Mucosa of descending colon (tissue), 3 donors: ENCODE measurements around the gene ACTRT2. TPM values are rescaled to one million over a fixed set of nuclear protein-coding genes. Genes with fewer than 3 reads are reported as not detected.

Experiments used
- ATAC-seq: fragments of 200-7000 bp; cut with Tn5 transposase; one replicate; pipeline ENCODE4 v1.9.1; 2020; ENCODE audit warnings: mild to moderate bottlenecking, moderate library complexity
- DNase-seq, 3 donors: peaks; one replicate each; pipeline ENCODE4 v3.0.0-alpha.2; 2020
- H3K36me3 ChIP-seq: fragments of 200-600 bp; one replicate; pipeline ENCODE4 v1.8.0; 2021; ENCODE audit warnings: low read depth, mild to moderate bottlenecking
- H3K4me1 ChIP-seq: fragments of 200-600 bp; one replicate; pipeline ENCODE4 v1.8.0; 2021; ENCODE audit warnings: low read depth, mild to moderate bottlenecking
- H3K4me3 ChIP-seq: fragments of 200-600 bp; one replicate; pipeline ENCODE4 v1.8.0; 2021; ENCODE audit warnings: mild to moderate bottlenecking
- H3K9me3 ChIP-seq: fragments of 200-600 bp; one replicate; pipeline ENCODE4 v1.8.0; 2021; ENCODE audit warnings: mild to moderate bottlenecking
- intact Hi-C, 2 donors: fragments of 100-400 bp; cut with DNase I in 1 of 2; cut with micrococcal nuclease in 1 of 2; formaldehyde crosslinking; loops; one replicate each; pipeline versions ENCODE4 v1.11.0 to v1.11.1; 2022; cut with DNase I, micrococcal nuclease
- total RNA-seq, 3 donors: library from RNA; stranded (reverse); fragmentation: NEBNext Ultra II Directional in 2 of 3; extraction: Animal tissue kit (Norgen Biotek cat#: 25700) in 2 of 3; gene quantifications; one replicate each; pipeline versions ENCODE4 v1.2.1 to v1.2.4, GENCODE V29; 2021 to 2023
- TF ChIP-seq, protein P1 (sequence below): fragments of 200-600 bp; IDR thresholded peaks from one replicate; pipeline ENCODE4 v1.8.0; 2022; ENCODE audit warnings: antibody characterized with exemption, mild to moderate bottlenecking
- donor health status: DM: no; HTN: no; CAD: no; lungs with moderate emphysema.
- donor health status: DM: no; HTN: no; CAD: no.
- donor health status: DM: no; HTN: yes; CAD: no.

ACTRT2 gene
- total RNA-seq, 3 donors from 2014 or later = not detected

DNA sequence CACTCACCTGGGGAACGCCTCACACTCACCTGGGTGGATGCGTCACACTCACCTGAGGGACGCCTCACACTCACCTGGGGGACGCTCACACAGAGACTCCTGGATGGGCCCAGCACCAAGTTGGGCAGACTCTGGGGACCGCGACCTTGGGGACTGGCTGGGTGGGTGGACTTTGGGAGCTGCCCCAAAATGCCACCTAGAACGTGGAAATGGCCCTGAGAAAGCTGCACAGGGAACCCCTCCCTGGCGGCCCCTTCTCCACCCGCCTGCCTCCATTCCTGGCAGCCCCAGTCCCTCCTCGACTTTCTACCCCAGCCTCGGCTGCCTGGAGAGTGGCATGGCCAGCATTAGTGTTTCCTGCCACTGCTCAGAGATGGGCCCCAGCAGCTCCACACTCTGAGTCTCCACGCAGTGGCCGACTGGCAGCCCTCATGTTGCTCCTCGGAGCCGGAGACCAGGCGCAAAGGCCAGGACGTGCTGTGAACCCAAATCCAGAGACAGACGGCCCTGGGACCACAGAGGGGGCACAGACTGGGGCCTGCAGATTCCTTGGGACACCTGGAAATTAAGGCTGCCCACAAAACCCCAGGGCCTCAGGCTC, 46.5 kb upstream of the ACTRT2 start:
- DNase-seq = no peak
- no peaks in the 10 kb centered on the region for H3K4me1 ChIP-seq
- no peaks in the 10 kb centered on the region for H3K9me3 ChIP-seq
- TF ChIP-seq, protein P1, sequence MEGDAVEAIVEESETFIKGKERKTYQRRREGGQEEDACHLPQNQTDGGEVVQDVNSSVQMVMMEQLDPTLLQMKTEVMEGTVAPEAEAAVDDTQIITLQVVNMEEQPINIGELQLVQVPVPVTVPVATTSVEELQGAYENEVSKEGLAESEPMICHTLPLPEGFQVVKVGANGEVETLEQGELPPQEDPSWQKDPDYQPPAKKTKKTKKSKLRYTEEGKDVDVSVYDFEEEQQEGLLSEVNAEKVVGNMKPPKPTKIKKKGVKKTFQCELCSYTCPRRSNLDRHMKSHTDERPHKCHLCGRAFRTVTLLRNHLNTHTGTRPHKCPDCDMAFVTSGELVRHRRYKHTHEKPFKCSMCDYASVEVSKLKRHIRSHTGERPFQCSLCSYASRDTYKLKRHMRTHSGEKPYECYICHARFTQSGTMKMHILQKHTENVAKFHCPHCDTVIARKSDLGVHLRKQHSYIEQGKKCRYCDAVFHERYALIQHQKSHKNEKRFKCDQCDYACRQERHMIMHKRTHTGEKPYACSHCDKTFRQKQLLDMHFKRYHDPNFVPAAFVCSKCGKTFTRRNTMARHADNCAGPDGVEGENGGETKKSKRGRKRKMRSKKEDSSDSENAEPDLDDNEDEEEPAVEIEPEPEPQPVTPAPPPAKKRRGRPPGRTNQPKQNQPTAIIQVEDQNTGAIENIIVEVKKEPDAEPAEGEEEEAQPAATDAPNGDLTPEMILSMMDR = no peak
- H3K4me3 ChIP-seq = no peak overlapping the region
- intact Hi-C loops = no loop called here
- no peak for ATAC-seq
- H3K36me3 ChIP-seq = no peaks in the 10 kb centered on the region

DNA sequence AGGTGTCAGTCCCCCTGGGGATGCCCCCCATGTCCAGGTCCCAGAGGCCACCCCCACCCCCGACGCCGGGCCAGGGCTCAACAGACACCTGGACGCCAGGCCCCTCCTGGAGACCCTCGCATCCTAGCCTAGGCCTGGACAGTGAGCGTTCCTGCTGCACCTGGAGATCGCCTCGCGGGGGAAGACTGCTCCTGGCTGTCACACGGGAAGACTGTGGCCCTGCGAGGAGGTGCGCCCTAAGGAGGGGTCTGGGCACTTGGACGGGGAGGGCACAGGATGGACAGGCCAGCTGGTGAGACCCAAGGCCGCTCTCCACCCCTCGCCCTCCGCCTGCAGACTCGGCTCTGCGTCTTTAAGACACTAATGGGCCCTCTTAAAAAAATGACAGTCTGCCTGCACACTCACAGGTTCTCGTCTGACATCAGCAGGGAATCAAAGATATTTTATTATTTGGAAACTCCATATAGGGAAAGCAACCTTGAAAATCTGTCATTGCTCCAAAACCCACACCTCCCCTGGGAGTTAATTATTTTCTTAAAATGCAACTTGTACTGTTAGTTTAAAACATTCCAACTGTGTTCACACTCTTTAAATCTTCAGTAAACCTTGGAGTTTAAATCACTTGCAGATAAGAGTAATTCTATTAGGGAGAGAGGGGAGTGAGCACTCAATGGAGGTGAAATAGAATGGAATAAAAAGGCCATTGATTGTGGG, 45.6 kb upstream of the ACTRT2 start:
- no peaks in the 10 kb centered on the region for H3K4me1 ChIP-seq
- peak in 1 of 3 donors; percentile 26 for DNase-seq
- H3K4me3 ChIP-seq = no peak overlapping the region
- TF ChIP-seq, protein P1 = no peak
- H3K36me3 ChIP-seq = no peaks in the 10 kb centered on the region
- intact Hi-C loops = no loop called here
- no peak for ATAC-seq
- H3K9me3 ChIP-seq = no peaks in the 10 kb centered on the region

DNA sequence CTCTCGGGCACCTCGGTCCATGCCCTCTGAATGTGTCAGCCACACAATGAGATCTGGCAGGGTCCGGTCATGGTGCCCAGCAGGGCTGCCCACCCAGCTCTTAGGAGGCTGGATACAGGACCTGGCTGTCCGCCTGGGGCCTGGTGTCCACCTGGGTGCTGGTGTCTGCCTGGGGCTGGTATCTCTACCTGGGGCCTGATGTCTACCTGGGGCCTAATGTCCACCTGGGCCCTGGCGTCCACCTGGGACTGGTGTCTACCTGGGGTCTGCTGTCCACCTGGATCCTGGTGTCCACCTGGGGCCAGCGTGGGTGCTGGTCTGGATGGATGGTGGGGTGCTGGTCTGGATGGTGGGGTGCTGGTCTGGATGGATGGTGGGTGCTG, 45.1 kb upstream of the ACTRT2 start:
- no peak for ATAC-seq
- H3K4me1 ChIP-seq = no peaks in the 10 kb centered on the region
- peak in 1 of 3 donors; percentile 44 for DNase-seq
- intact Hi-C loops = no loop called here
- no peaks in the 10 kb centered on the region for H3K36me3 ChIP-seq
- H3K9me3 ChIP-seq = no peaks in the 10 kb centered on the region
- TF ChIP-seq, protein P1 = no peak
- no peak overlapping the region for H3K4me3 ChIP-seq

DNA sequence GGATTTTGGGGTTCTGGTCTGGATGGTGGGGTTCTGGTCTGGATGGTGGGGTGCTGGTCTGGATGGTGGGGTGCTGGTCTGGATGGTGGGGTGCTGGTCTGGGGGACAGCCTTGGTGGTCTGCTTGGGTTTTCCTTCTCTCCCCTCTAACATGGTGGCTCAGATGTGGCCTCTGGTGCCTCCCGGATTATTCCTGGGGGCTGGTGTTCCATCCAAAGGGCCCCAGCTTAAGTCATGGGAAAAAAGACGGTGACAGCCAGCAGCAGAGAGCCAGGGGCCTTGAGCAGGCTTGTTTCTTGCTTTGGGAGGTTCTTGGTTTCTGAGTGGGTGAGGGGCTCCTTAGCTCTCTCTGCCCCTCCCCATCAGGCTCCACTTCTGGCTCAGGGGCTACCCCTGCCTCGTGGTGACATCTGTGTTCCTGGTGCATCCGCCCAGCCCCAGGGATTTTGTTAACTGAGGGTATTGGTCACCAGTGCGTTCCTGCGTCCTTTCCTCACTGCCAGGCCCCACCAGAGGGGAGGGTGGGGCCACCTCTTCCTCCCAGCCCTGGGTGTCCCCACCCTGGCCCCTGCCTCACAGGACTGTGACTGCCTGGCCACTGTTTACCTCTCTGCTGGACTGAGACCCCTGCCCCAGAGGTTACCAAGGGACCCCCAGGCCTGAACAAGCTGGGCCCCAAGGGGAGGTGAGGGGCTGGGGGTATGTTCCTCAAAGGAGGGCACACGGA, 43.2 kb upstream of the ACTRT2 start:
- intact Hi-C loops = no loop called here
- ATAC-seq (no peak), DNase-seq (no peak)
- no peak overlapping the region for H3K4me3 ChIP-seq
- H3K4me1 ChIP-seq = no peaks in the 10 kb centered on the region
- TF ChIP-seq, protein P1 = no peak
- no peaks in the 10 kb centered on the region for H3K9me3 ChIP-seq
- no peaks in the 10 kb centered on the region for H3K36me3 ChIP-seq

DNA sequence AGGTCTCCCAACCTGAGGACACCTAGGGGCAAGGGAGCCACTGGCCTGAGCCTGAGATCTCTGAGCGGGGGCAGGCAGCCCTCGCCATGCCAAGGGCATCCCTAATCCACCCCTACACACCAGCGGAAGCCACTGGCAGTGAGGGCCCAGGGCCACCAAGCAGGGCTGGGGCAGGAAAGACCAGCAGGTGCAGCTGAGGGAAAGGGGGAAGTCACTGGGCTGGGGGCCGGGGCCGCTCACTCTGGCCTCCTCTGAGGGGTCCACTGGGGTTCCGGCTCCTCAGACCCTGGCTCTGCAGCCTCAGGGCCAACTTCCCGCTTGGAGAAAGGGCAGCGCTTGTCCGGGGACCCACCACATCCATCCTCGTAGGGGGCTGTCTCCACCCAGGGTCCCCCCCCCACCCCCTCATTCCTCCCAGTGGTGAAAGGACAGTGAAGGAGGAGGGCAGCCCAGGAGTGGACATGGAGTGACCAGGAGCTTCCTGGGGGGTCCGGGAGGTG, 42.5 kb upstream of the ACTRT2 start:
- DNase-seq (peak in 1 of 3 donors; percentile 29), ATAC-seq (no peak)
- H3K36me3 ChIP-seq = no peaks in the 10 kb centered on the region
- intact Hi-C loops = no loop called here
- H3K9me3 ChIP-seq = no peaks in the 10 kb centered on the region
- TF ChIP-seq, protein P1 = no peak
- H3K4me3 ChIP-seq = no peak overlapping the region
- no peaks in the 10 kb centered on the region for H3K4me1 ChIP-seq
